ENCODE results near the gene PKN2.
"Not testable (repeated sequence)": the region's sequence is repeated elsewhere in the genome, so short reads cannot be mapped to it uniquely, and the experiment has no call there.

PKN2 gene

DNA sequence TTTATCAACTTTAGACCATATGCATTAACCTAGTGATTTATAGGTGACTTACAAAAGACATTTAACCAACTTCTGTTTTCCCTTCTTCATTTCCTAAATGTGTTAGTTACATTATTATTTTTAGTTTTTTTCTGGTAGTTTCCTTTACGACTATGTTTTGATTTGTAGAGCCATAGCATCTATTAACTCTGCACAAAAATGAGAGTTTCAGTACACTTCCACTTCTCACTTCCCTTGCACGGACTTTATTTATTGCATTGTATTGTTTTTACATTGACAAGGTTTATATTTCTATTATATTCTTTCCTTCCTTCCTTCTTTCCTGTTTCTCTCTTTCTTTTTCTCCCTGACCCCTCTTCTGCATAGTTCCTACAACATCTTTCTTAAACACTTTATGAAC lies 14.7 kb downstream of the PKN2 start:
- Histone ChIP-seq H3K27ac (ENCODE audit: low read depth in 2 of 2, low read length in 2 of 2) (no peak overlapping the region), H3K4me3 (ENCODE audit: low read length in 2 of 2) (no peak overlapping the region), H3K36me3 (ENCODE audit: control insufficient read depth in 2 of 2, insufficient read depth in 2 of 2, low read length in 2 of 2) (peaks cover 0 to 4% of the 10 kb centered on the region in 2 donors), H3K27me3 (ENCODE audit: control insufficient read depth in 2 of 2, insufficient read depth in 2 of 2, low read length in 2 of 2) (no peaks in the 10 kb centered on the region), H3K9ac (ENCODE audit: low read depth in 1 of 2, low read length in 2 of 2) (no peak overlapping the region), H3K9me3 (ENCODE audit: control insufficient read depth in 2 of 2, low read length in 2 of 2) (no peaks in the 10 kb centered on the region), H3K4me1 (ENCODE audit: control insufficient read depth in 2 of 2, insufficient read depth in 2 of 2, low read length in 2 of 2) (no peaks in the 10 kb centered on the region)

DNA sequence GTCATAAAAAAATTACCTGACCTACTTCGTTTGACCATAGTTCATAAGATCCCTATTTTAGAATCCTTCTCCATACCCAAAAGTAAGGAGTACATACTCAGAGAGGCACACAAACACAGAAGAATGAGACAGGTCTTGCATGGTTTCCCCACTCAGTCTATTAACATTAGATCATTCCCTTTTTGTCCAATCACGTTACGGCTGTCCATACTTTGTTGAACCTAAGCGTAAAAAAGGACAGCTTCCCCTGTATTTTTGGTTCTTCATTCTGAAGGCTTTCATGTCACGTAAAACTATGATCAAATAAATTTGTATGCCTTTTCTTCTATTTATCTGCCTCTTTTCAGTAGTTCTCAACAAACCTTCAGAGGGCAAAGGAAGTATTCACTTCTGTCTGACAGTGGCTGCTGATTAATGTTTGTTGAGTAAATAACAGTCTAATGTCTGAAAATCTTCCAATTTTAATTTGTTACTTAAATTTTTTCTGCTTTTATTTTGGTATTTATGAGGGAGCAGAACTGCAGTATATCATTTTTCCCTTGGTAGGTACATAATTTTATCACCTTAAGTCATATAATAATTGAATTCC lies 16.4 kb downstream of the PKN2 start:
- Histone ChIP-seq H3K4me1 (ENCODE audit: control insufficient read depth in 2 of 2, insufficient read depth in 2 of 2, low read length in 2 of 2) (no peaks in the 10 kb centered on the region), H3K9ac (ENCODE audit: low read depth in 1 of 2, low read length in 2 of 2) (no peak overlapping the region), H3K27ac (ENCODE audit: low read depth in 2 of 2, low read length in 2 of 2) (no peak overlapping the region), H3K36me3 (ENCODE audit: control insufficient read depth in 2 of 2, insufficient read depth in 2 of 2, low read length in 2 of 2) (no peaks in the 10 kb centered on the region), H3K9me3 (ENCODE audit: control insufficient read depth in 2 of 2, low read length in 2 of 2) (no peaks in the 10 kb centered on the region), H3K4me3 (ENCODE audit: low read length in 2 of 2) (no peak overlapping the region), H3K27me3 (ENCODE audit: control insufficient read depth in 2 of 2, insufficient read depth in 2 of 2, low read length in 2 of 2) (no peaks in the 10 kb centered on the region)

DNA sequence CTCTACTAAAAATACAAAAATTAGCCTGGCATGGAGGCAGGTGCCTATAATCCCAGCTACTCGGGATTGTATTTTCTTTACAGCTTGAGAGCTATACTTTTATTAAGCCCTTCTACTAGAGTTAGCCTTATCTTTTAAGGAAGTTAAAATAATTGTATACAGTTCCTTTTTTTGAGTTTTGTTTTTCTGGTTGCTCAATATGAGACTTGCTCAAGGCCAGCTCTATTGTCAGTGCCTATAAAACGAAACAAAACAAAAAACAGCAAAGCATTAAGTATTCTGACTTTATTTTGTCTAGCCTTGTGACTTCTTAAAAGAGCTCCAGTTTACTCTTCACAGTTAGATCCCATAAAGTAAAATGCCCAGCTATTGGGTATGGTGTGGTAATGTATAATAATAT lies 17.2 kb downstream of the PKN2 start:
- no peaks in the 10 kb centered on the region for H3K4me1 ChIP-seq (ENCODE audit: control insufficient read depth in 2 of 2, insufficient read depth in 2 of 2, low read length in 2 of 2)
- H3K27me3 ChIP-seq (ENCODE audit: control insufficient read depth in 2 of 2, insufficient read depth in 2 of 2, low read length in 2 of 2), result no peaks in the 10 kb centered on the region
- H3K4me3 ChIP-seq (ENCODE audit: low read length in 2 of 2), result no peak overlapping the region
- no peak overlapping the region for H3K27ac ChIP-seq (ENCODE audit: low read depth in 2 of 2, low read length in 2 of 2)
- no peaks in the 10 kb centered on the region for H3K36me3 ChIP-seq (ENCODE audit: control insufficient read depth in 2 of 2, insufficient read depth in 2 of 2, low read length in 2 of 2)
- H3K9me3 ChIP-seq (ENCODE audit: control insufficient read depth in 2 of 2, low read length in 2 of 2), result no peaks in the 10 kb centered on the region
- no peak overlapping the region for H3K9ac ChIP-seq (ENCODE audit: low read depth in 1 of 2, low read length in 2 of 2)

DNA sequence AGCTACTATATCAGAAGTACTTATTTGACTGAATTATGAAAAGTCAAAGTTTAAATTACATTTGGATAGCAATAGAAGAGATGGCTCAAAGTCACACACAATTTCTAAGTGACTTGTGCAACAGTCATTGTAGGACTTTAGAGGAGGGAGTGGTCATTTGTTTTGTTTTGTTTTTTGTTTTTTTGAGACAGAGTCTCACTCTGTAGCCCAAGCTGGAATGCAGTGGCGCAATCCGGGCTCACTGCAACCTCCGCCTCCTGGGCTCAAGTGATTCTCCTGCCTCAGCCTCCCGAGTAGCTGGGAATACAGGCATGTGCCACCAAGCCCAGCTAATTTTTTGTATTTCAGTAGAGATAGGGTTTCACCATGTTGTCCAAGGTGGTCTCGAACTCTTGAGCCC lies 17.7 kb downstream of the PKN2 start:
- not testable (repeated sequence) for H3K9ac ChIP-seq (ENCODE audit: low read depth in 1 of 2, low read length in 2 of 2); H3K36me3 ChIP-seq (ENCODE audit: control insufficient read depth in 2 of 2, insufficient read depth in 2 of 2, low read length in 2 of 2); H3K27me3 ChIP-seq (ENCODE audit: control insufficient read depth in 2 of 2, insufficient read depth in 2 of 2, low read length in 2 of 2); H3K4me1 ChIP-seq (ENCODE audit: control insufficient read depth in 2 of 2, insufficient read depth in 2 of 2, low read length in 2 of 2); H3K27ac ChIP-seq (ENCODE audit: low read depth in 2 of 2, low read length in 2 of 2); H3K4me3 ChIP-seq (ENCODE audit: low read length in 2 of 2); H3K9me3 ChIP-seq (ENCODE audit: control insufficient read depth in 2 of 2, low read length in 2 of 2)

DNA sequence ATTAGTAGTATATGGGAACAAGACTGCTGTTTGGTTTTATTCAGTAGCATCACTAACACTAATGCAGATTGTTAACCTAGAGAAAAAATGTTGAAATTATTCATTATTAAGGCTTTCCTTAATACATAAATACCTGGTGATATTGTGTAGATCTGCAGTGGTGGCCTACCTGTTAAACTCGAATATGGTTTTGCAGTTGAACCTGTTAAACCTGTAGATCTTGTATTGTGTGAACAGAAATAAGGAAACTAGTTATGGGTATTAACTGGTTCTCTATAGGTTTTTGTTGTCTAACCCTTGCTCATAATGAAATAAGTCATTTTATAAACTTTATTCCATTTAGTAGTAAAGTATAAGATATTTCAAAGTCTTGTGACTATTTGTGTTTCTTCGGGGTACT lies 23.9 kb downstream of the PKN2 start:
- Histone ChIP-seq H3K9ac (ENCODE audit: low read depth in 1 of 2, low read length in 2 of 2) (no peak overlapping the region), H3K27ac (ENCODE audit: low read depth in 2 of 2, low read length in 2 of 2) (no peak overlapping the region), H3K9me3 (ENCODE audit: control insufficient read depth in 2 of 2, low read length in 2 of 2) (no peaks in the 10 kb centered on the region), H3K4me1 (ENCODE audit: control insufficient read depth in 2 of 2, insufficient read depth in 2 of 2, low read length in 2 of 2) (peaks cover 0 to 3% of the 10 kb centered on the region in 2 donors), H3K27me3 (ENCODE audit: control insufficient read depth in 2 of 2, insufficient read depth in 2 of 2, low read length in 2 of 2) (no peaks in the 10 kb centered on the region), H3K4me3 (ENCODE audit: low read length in 2 of 2) (no peak overlapping the region), H3K36me3 (ENCODE audit: control insufficient read depth in 2 of 2, insufficient read depth in 2 of 2, low read length in 2 of 2) (peaks cover 0 to 10% of the 10 kb centered on the region in 2 donors)

DNA sequence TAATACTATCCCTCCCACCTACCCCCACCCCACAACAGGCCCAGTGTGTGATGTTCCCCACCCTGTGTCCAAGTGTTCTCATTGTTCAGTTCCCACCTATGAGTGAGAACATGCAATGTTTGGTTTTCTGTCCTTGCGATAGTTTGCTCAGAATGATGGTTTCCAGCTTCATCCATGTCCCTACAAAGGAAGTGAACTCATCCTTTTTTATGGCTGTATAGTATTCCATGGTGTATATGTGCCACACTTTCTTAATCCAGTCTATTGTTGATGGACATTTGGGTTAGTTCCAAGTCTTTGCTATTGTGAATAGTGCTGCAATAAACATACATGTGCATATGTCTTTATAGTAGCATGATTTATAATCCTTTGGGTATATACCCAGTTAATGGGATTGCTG lies 28.8 kb downstream of the PKN2 start:
- not testable (repeated sequence) for H3K27me3 ChIP-seq (ENCODE audit: control insufficient read depth in 2 of 2, insufficient read depth in 2 of 2, low read length in 2 of 2); H3K9me3 ChIP-seq (ENCODE audit: control insufficient read depth in 2 of 2, low read length in 2 of 2)

DNA sequence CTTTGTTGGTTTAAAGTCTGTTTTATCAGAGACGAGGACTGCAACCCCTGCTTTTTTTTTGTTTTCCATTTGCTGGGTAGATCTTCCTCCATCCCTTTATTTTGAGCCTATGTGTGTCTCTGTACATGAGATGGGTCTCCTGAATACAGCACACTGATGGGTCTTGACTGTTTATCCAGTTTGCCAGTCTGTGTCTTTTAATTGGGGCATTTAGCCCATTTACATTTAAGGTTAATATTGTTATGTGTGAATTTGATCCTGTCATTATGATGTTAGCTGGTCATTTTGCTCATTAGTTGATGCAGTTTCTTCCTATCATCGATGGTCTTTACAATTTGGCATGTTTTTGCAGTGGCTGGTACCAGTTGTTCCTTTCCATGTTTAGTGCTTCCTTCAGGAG lies 32.5 kb downstream of the PKN2 start:
- H3K36me3 ChIP-seq (ENCODE audit: control insufficient read depth in 2 of 2, insufficient read depth in 2 of 2, low read length in 2 of 2); H3K9me3 ChIP-seq (ENCODE audit: control insufficient read depth in 2 of 2, low read length in 2 of 2); H3K27me3 ChIP-seq (ENCODE audit: control insufficient read depth in 2 of 2, insufficient read depth in 2 of 2, low read length in 2 of 2); H3K9ac ChIP-seq (ENCODE audit: low read depth in 1 of 2, low read length in 2 of 2); H3K27ac ChIP-seq (ENCODE audit: low read depth in 2 of 2, low read length in 2 of 2); H3K4me3 ChIP-seq (ENCODE audit: low read length in 2 of 2); H3K4me1 ChIP-seq (ENCODE audit: control insufficient read depth in 2 of 2, insufficient read depth in 2 of 2, low read length in 2 of 2): not testable (repeated sequence)

More for the DNA sequence above, 28.8 kb downstream of the PKN2 start:
- not testable (repeated sequence) for H3K4me1 ChIP-seq (ENCODE audit: control insufficient read depth in 2 of 2, insufficient read depth in 2 of 2, low read length in 2 of 2); H3K9ac ChIP-seq (ENCODE audit: low read depth in 1 of 2, low read length in 2 of 2); H3K36me3 ChIP-seq (ENCODE audit: control insufficient read depth in 2 of 2, insufficient read depth in 2 of 2, low read length in 2 of 2); H3K27ac ChIP-seq (ENCODE audit: low read depth in 2 of 2, low read length in 2 of 2); H3K4me3 ChIP-seq (ENCODE audit: low read length in 2 of 2)

DNA sequence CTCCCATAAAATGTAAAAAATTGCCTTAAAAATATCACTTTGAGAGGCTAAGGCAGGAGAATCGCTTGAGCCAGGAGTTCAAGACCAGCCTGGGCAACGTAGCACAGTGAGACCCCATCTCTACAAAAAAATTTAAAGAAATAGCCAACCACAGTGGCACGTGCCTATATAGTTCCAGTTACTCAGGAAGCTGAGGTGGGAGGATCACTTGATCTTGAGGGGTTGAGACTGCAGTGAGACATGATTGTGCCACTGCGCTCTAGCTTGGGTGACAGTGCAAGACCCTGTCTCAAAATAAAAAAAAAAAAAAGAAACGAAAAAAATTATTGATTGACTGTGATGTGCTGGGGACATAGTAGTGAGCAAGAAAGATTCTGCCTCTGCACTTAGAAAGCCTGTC lies 38.4 kb downstream of the PKN2 start:
- Histone ChIP-seq H3K4me1 (ENCODE audit: control insufficient read depth in 2 of 2, insufficient read depth in 2 of 2, low read length in 2 of 2) (peaks cover 0 to 3% of the 10 kb centered on the region in 2 donors), H3K4me3 (ENCODE audit: low read length in 2 of 2) (no peak overlapping the region), H3K36me3 (ENCODE audit: control insufficient read depth in 2 of 2, insufficient read depth in 2 of 2, low read length in 2 of 2) (no peaks in the 10 kb centered on the region), H3K9me3 (ENCODE audit: control insufficient read depth in 2 of 2, low read length in 2 of 2) (no peaks in the 10 kb centered on the region), H3K27ac (ENCODE audit: low read depth in 2 of 2, low read length in 2 of 2) (no peak overlapping the region), H3K27me3 (ENCODE audit: control insufficient read depth in 2 of 2, insufficient read depth in 2 of 2, low read length in 2 of 2) (no peaks in the 10 kb centered on the region), H3K9ac (ENCODE audit: low read depth in 1 of 2, low read length in 2 of 2) (no peak overlapping the region)

DNA sequence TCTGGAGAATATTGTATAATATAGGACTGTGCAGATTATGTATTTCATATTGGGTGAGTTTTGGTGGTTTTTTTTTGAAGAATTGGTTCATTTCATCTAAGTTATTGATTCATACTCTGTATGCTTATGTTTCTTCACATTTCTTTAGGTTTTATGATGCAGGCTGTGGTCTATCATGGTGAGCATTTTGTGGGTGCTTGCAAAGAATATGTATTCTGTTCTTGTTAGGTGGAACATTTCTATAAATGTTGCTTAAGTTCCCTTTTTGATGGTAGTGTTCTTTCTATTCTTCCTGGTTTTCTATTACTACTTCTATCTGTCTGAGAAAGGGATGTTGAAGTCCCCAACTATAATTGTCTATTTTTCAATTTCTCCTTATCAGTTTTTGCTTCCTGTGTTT lies 42.6 kb downstream of the PKN2 start:
- Histone ChIP-seq H3K9ac (ENCODE audit: low read depth in 1 of 2, low read length in 2 of 2) (no peak overlapping the region), H3K27ac (ENCODE audit: low read depth in 2 of 2, low read length in 2 of 2) (no peak overlapping the region), H3K36me3 (ENCODE audit: control insufficient read depth in 2 of 2, insufficient read depth in 2 of 2, low read length in 2 of 2) (peaks cover 0 to 4% of the 10 kb centered on the region in 2 donors), H3K4me1 (ENCODE audit: control insufficient read depth in 2 of 2, insufficient read depth in 2 of 2, low read length in 2 of 2) (peaks cover 3 to 5% of the 10 kb centered on the region in 2 donors), H3K9me3 (ENCODE audit: control insufficient read depth in 2 of 2, low read length in 2 of 2) (no peaks in the 10 kb centered on the region), H3K27me3 (ENCODE audit: control insufficient read depth in 2 of 2, insufficient read depth in 2 of 2, low read length in 2 of 2) (no peaks in the 10 kb centered on the region), H3K4me3 (ENCODE audit: low read length in 2 of 2) (no peak overlapping the region)

DNA sequence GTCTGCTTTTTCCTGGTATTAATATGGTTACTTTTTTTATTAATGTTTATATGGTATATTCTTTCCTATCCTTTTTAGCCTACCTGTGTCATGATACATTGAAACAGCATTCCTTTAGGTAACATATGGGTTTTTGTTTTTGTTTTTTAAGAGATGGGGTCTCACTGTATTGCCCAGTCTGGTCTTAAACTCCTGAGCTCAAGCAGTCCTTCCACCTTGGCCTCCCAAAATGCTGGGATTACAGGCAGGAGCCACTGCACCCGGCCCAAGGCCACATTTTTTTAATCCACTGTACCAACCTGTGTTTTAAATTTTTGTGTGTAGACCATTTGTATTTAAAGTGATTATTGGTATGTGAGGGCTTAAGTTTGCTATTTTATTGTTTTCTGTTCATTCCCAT lies 43.1 kb downstream of the PKN2 start:
- Histone ChIP-seq H3K27ac (ENCODE audit: low read depth in 2 of 2, low read length in 2 of 2) (no peak overlapping the region), H3K27me3 (ENCODE audit: control insufficient read depth in 2 of 2, insufficient read depth in 2 of 2, low read length in 2 of 2) (no peaks in the 10 kb centered on the region), H3K4me3 (ENCODE audit: low read length in 2 of 2) (no peak overlapping the region), H3K4me1 (ENCODE audit: control insufficient read depth in 2 of 2, insufficient read depth in 2 of 2, low read length in 2 of 2) (peaks cover 3 to 5% of the 10 kb centered on the region in 2 donors), H3K9me3 (ENCODE audit: control insufficient read depth in 2 of 2, low read length in 2 of 2) (no peaks in the 10 kb centered on the region), H3K36me3 (ENCODE audit: control insufficient read depth in 2 of 2, insufficient read depth in 2 of 2, low read length in 2 of 2) (peaks cover 0 to 4% of the 10 kb centered on the region in 2 donors), H3K9ac (ENCODE audit: low read depth in 1 of 2, low read length in 2 of 2) (no peak overlapping the region)

DNA sequence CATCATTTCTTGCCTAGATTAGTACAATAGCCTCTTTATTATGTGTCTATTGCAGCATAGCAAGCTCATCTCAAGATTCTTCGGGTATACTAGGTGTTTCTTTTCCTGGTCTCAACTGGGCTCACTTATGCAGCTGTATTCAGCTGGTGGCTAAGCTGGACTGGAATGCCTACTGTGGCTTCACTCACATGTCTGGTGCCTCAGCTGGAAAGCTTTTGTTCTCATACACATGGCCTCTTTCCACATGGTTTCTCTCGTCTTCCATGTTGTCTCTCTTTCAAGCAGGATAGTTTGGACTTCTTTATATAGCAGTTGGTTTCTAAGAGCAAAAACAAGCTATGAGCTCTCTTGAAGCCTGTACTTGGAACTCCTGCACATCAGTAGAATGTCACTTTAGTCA lies 45.2 kb downstream of the PKN2 start:
- Histone ChIP-seq H3K4me3 (ENCODE audit: low read length in 2 of 2) (no peak overlapping the region), H3K9me3 (ENCODE audit: control insufficient read depth in 2 of 2, low read length in 2 of 2) (no peaks in the 10 kb centered on the region), H3K27me3 (ENCODE audit: control insufficient read depth in 2 of 2, insufficient read depth in 2 of 2, low read length in 2 of 2) (no peaks in the 10 kb centered on the region), H3K4me1 (ENCODE audit: control insufficient read depth in 2 of 2, insufficient read depth in 2 of 2, low read length in 2 of 2) (peaks cover 3 to 5% of the 10 kb centered on the region in 2 donors), H3K9ac (ENCODE audit: low read depth in 1 of 2, low read length in 2 of 2) (no peak overlapping the region), H3K27ac (ENCODE audit: low read depth in 2 of 2, low read length in 2 of 2) (no peak overlapping the region), H3K36me3 (ENCODE audit: control insufficient read depth in 2 of 2, insufficient read depth in 2 of 2, low read length in 2 of 2) (peaks cover 0 to 4% of the 10 kb centered on the region in 2 donors)

All from mucosa of rectum (tissue), 2 donors.